GM19025 (cell line): ENCODE data around the gene RASL10B.
"Not testable (repeated sequence)": the region's sequence is repeated elsewhere in the genome, so short reads cannot be mapped to it uniquely, and the experiment has no call there.

Source experiments
- ATAC-seq: cut with Tn5 transposase; IDR thresholded peaks from one replicate; pipeline ENCODE4 v1.9.1; 2021; ENCODE audit warnings: mild to moderate bottlenecking, low read depth, moderate library complexity; ENCODE audit not compliant: unreplicated experiment

Gene RASL10B

GRCh38 chr17:35740997-35741931, 9.8 kb downstream of the RASL10B start:
- no peak for ATAC-seq

- ATAC-seq = no peak
Observed at GRCh38 chr17:35742496-35742895, 11.1 kb downstream of the RASL10B start.

GRCh38 chr17:35742896-35743477, 11.5 kb downstream of the RASL10B start:
- no peak for ATAC-seq

GRCh38 chr17:35743626-35744328, 12.3 kb downstream of the RASL10B start:
- ATAC-seq = no peak

- ATAC-seq = no peak
Observed at GRCh38 chr17:35744830-35745229, 13.4 kb downstream of the RASL10B start.

GRCh38 chr17:35745246-35745645, 13.8 kb downstream of the RASL10B start:
- ATAC-seq = no peak

- ATAC-seq = no peak
Observed at GRCh38 chr17:35745749-35746320, 14.4 kb downstream of the RASL10B start.

- no peak for ATAC-seq
Observed at GRCh38 chr17:35747540-35748017, 16.1 kb downstream of the RASL10B start.

GRCh38 chr17:35748341-35748841, 17.0 kb downstream of the RASL10B start:
- no peak for ATAC-seq

GRCh38 chr17:35748979-35749378, 17.5 kb downstream of the RASL10B start:
- no peak for ATAC-seq

GRCh38 chr17:35749560-35750412, 18.3 kb downstream of the RASL10B start:
- ATAC-seq = no peak

- ATAC-seq = no peak
Observed at GRCh38 chr17:35750526-35751395, 19.3 kb downstream of the RASL10B start.

GRCh38 chr17:35751541-35751940, 20.1 kb downstream of the RASL10B start:
- not testable (repeated sequence) for ATAC-seq

- no peak for ATAC-seq
Observed at GRCh38 chr17:35752471-35752870, 21.0 kb downstream of the RASL10B start.

GRCh38 chr17:35752945-35753764, 21.7 kb downstream of the RASL10B start, which contains the start of gene GAS2L2:
GAS2L2 (minus strand) TSS chr17:35753239; CDS start chr17:35752850, 389 bp downstream.
- no peak for ATAC-seq

- no peak for ATAC-seq
Observed at GRCh38 chr17:35757243-35757642, 25.8 kb downstream of the RASL10B start.

- no peak for ATAC-seq
Observed at GRCh38 chr17:35760587-35760986, 29.1 kb downstream of the RASL10B start, which contains the start of gene C17orf50. C17orf50 (plus strand) TSS chr17:35760887; CDS start chr17:35760942, 55 bp downstream.

GRCh38 chr17:35761601-35762000, 30.2 kb downstream of the RASL10B start:
- ATAC-seq = no peak
